Endothelial cell (in vitro differentiated cells): ENCODE results near the gene HSDL2. TPM values are rescaled to one million over a fixed set of nuclear protein-coding genes. Genes with fewer than 3 reads are reported as not detected.
"Not testable (repeated sequence)": the region's sequence is repeated elsewhere in the genome, so short reads cannot be mapped to it uniquely, and the experiment has no call there.

Experiments
- DNase-seq: peaks from one replicate; pipeline ENCODE4 v3.0.0; 2021; ENCODE audit warnings: low spot score
- H3K27ac Mint-ChIP-seq: one replicate; pipeline ENCODE4 v1.8.0; 2021; ENCODE audit warnings: mixed read lengths, inconsistent platforms; ENCODE audit not compliant: unreplicated experiment
- H3K27me3 Mint-ChIP-seq: one replicate; pipeline ENCODE4 v1.8.0; 2021; ENCODE audit warnings: mild to moderate bottlenecking, moderate library complexity, mixed read lengths, inconsistent platforms; ENCODE audit not compliant: unreplicated experiment
- H3K36me3 Mint-ChIP-seq: one replicate; pipeline ENCODE4 v1.8.0; 2021; ENCODE audit warnings: mild to moderate bottlenecking, low read depth, mixed read lengths, inconsistent platforms; ENCODE audit not compliant: unreplicated experiment
- H3K4me1 Mint-ChIP-seq: one replicate; pipeline ENCODE4 v1.8.0; 2021; ENCODE audit warnings: mild to moderate bottlenecking, mixed read lengths, inconsistent platforms; ENCODE audit not compliant: unreplicated experiment
- H3K4me3 Mint-ChIP-seq: one replicate; pipeline ENCODE4 v1.8.0; 2021; ENCODE audit warnings: mild to moderate bottlenecking, mixed read lengths, inconsistent platforms; ENCODE audit not compliant: unreplicated experiment
- H3K9me3 Mint-ChIP-seq: one replicate; pipeline ENCODE4 v1.8.0; 2021; ENCODE audit warnings: mixed read lengths, inconsistent platforms; ENCODE audit not compliant: unreplicated experiment
- CTCF ChIP-seq: fragments of 200-600 bp; sonication (generic); IDR thresholded peaks from one replicate; pipeline ENCODE4 v1.5.0; 2021; ENCODE audit warnings: antibody characterized with exemption; ENCODE audit not compliant: unreplicated experiment
- total RNA-seq: library from RNA; stranded (reverse); fragmentation: NEBNext Ultra II Directional; extraction: Animal tissue kit (Norgen Biotek cat#: 25700); gene quantifications from one replicate; pipeline ENCODE4 v1.2.1, GENCODE V29; 2021; ENCODE audit not compliant: unreplicated experiment

Gene HSDL2
- total RNA-seq, 1 donor from 2014 or later, result 7.9 TPM

GRCh38 chr9:112364761-112365160, 15.1 kb upstream of the HSDL2 start:
- peaks cover 9% of the 10 kb centered on the region for H3K9me3 Mint-ChIP-seq
- no peak overlapping the region for H3K27ac Mint-ChIP-seq
- TF ChIP-seq CTCF, result no peak
- no peaks in the 10 kb centered on the region for H3K4me1 Mint-ChIP-seq
- H3K4me3 Mint-ChIP-seq, result no peak overlapping the region
- peaks cover 14% of the 10 kb centered on the region for H3K36me3 Mint-ChIP-seq
- DNase-seq, result no peak
- H3K27me3 Mint-ChIP-seq, result no peaks in the 10 kb centered on the region

DNA sequence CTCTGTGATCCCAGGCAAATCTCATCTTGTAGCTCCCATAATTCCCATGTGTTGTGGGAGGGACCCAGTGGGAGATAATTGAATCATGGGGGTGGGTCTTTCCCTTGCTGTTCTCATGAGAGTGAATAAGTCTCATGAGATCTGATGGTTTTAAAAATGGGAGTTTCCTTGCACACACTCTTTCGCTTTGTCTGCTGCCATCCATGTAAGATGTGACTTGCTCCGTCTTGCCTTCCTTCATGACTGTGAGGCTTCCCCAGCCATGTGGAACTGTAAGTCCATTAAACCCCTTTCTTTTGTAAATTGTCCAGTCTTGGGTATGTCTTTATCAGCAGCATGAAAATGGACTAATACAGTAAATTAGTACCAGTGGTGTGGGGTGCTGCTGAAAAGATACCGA, 14.7 kb upstream of the HSDL2 start:
- H3K4me1 Mint-ChIP-seq, H3K27ac Mint-ChIP-seq, H3K27me3 Mint-ChIP-seq, DNase-seq, H3K9me3 Mint-ChIP-seq: not testable (repeated sequence)
- H3K4me3 Mint-ChIP-seq, result peak overlapping the region; percentile 16
- H3K36me3 Mint-ChIP-seq, result peaks cover 17% of the 10 kb centered on the region

GRCh38 chr9:112366591-112366990, 13.3 kb upstream of the HSDL2 start:
- Mint-ChIP-seq H3K27ac (no peak overlapping the region), H3K9me3 (peaks cover 9% of the 10 kb centered on the region), H3K4me1 (no peaks in the 10 kb centered on the region), H3K4me3 (no peak overlapping the region), H3K36me3 (peaks cover 17% of the 10 kb centered on the region), H3K27me3 (no peaks in the 10 kb centered on the region)
- DNase-seq, result no peak
- no peak for TF ChIP-seq CTCF

- no peak overlapping the region for H3K27ac Mint-ChIP-seq
- no peaks in the 10 kb centered on the region for H3K27me3 Mint-ChIP-seq
- H3K9me3 Mint-ChIP-seq, result peaks cover 9% of the 10 kb centered on the region
- H3K36me3 Mint-ChIP-seq, result peaks cover 17% of the 10 kb centered on the region
- H3K4me3 Mint-ChIP-seq, result no peak overlapping the region
- H3K4me1 Mint-ChIP-seq, result no peaks in the 10 kb centered on the region
- DNase-seq, result no peak
- no peak for TF ChIP-seq CTCF
These were observed 12.4 kb upstream of the HSDL2 start for GRCh38 chr9:112367465-112367864.

- Mint-ChIP-seq H3K36me3 (peaks cover 21% of the 10 kb centered on the region), H3K27me3 (no peaks in the 10 kb centered on the region), H3K4me3 (no peak overlapping the region), H3K4me1 (no peaks in the 10 kb centered on the region), H3K27ac (no peak overlapping the region), H3K9me3 (peaks cover 9% of the 10 kb centered on the region)
- DNase-seq, result no peak
- no peak for TF ChIP-seq CTCF
These were observed 10.1 kb upstream of the HSDL2 start for GRCh38 chr9:112369817-112370216.

DNA sequence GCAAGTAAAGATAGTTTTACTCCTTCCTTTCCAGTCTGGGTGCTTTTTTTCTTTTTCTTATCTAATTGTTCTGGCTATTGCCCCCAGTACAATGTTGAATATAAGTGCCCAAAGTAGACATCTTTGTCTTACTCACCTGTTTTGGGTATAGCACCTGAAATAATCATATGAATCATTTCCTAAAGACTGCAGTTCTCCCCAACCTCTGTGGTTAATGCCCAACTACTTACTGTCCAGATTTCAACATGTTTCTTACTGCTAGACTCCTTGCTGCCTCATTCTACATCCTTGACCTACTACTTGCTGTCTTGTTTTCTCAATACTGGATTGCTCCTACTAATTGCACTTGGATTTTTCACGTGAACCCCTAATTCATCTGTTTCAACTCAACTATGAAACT, 8.8 kb upstream of the HSDL2 start:
- Mint-ChIP-seq H3K36me3 (peaks cover 14% of the 10 kb centered on the region), H3K27me3 (no peaks in the 10 kb centered on the region), H3K27ac (no peak overlapping the region), H3K4me1 (no peaks in the 10 kb centered on the region), H3K9me3 (no peaks in the 10 kb centered on the region), H3K4me3 (no peak overlapping the region)
- DNase-seq, result no peak
- no peak for TF ChIP-seq CTCF

DNA sequence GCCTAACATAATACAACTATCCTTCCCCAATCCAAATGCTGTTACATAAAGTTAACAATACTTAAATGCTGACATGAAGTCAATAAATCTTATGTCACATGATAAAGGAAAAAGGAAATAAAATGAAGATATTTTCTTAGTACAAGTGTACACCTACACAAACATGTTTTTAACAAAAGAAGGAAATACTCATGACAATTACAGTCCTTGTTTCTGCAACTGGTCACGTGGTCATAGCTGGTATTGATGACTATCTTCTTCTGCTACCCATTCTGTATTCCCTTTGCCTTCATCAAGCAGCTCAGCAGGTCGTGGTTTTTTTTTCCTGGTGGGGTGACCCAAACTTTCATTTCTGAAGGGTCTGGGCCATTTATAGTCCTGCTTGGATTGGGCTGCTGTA, 6.2 kb upstream of the HSDL2 start:
- H3K27me3 Mint-ChIP-seq, H3K36me3 Mint-ChIP-seq, DNase-seq, H3K4me1 Mint-ChIP-seq, H3K27ac Mint-ChIP-seq, H3K9me3 Mint-ChIP-seq, H3K4me3 Mint-ChIP-seq: not testable (repeated sequence)

DNA sequence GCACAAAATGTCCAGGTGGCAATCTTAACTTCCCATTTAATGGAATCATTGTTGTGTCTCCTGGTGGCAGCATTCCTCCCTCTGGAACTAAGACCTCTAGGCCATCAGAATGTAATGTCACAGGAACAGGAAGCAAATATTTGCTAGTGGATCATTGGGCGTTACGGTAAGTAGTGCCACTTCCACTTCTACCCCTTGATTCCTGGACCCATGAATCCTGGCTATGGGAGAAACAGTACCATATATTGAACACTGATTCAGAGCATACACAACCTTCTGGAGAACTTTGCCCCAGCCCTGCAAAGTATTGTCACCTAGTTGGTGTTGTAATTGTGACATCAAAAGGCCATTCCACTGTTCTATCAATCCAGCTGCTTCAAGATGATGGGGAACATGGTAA, 5.7 kb upstream of the HSDL2 start:
- not testable (repeated sequence) for H3K9me3 Mint-ChIP-seq, H3K36me3 Mint-ChIP-seq, DNase-seq, H3K4me3 Mint-ChIP-seq, H3K27ac Mint-ChIP-seq, H3K27me3 Mint-ChIP-seq
- peaks cover 15% of the 10 kb centered on the region for H3K4me1 Mint-ChIP-seq
